MCF 10A (cell line): Measurements from ENCODE around the gene IL12RB2. TPM values are rescaled to one million over a fixed set of nuclear protein-coding genes. Genes with fewer than 3 reads are reported as not detected.
"Not testable (repeated sequence)": the region's sequence is repeated elsewhere in the genome, so short reads cannot be mapped to it uniquely, and the experiment has no call there.

Experiments used
- BruUV-seq: library from RNA; stranded (reverse); fragments of 400-500 nt; replicated peaks from 2 replicates; lab custom pipeline; 2021; lab: Mats Ljungman, UMichigan
- CTCF ChIA-PET: fragments of 300-600 bp; sonication (Branson Sonifier 250); formaldehyde crosslinking; extraction: SDS; loops from one replicate; lab custom pipeline; 2021; ENCODE audit warnings: antibody characterized with exemption, inconsistent platforms; lab: Yijun Ruan, JAX
- POLR2A ChIA-PET: fragments of 300-600, 350-650 bp; sonication (Branson Sonifier 250); formaldehyde crosslinking; extraction: SDS; loops from one replicate; lab custom pipeline; 2020; ENCODE audit warnings: antibody characterized with exemption, inconsistent platforms; lab: Yijun Ruan, JAX
- DNase-seq: peaks from one replicate; pipeline ENCODE4 v3.0.0-alpha.2; 2018; ENCODE audit not compliant: unreplicated experiment
- H3K27ac Mint-ChIP-seq: one replicate; pipeline ENCODE4 v1.8.0; 2022; ENCODE audit warnings: mild to moderate bottlenecking, low read depth, mixed read lengths; ENCODE audit not compliant: unreplicated experiment
- H3K27me3 Mint-ChIP-seq: one replicate; pipeline ENCODE4 v1.8.0; 2022; ENCODE audit warnings: mixed read lengths; ENCODE audit not compliant: insufficient read depth, unreplicated experiment
- H3K36me3 Mint-ChIP-seq: one replicate; pipeline ENCODE4 v1.8.0; 2022; ENCODE audit warnings: mild to moderate bottlenecking, moderate library complexity, mixed read lengths; ENCODE audit not compliant: insufficient read depth, unreplicated experiment
- H3K4me1 Mint-ChIP-seq: one replicate; pipeline ENCODE4 v1.8.0; 2022; ENCODE audit warnings: mixed read lengths; ENCODE audit not compliant: insufficient read depth, unreplicated experiment
- H3K4me3 Mint-ChIP-seq: one replicate; pipeline ENCODE4 v1.8.0; 2022; ENCODE audit warnings: mild to moderate bottlenecking, moderate library complexity, mixed read lengths; ENCODE audit not compliant: unreplicated experiment
- H3K9me3 Mint-ChIP-seq: one replicate; pipeline ENCODE4 v1.8.0; 2022; ENCODE audit warnings: mixed read lengths; ENCODE audit not compliant: unreplicated experiment
- CTCF ChIP-seq: fragments of 200-600 bp; IDR thresholded peaks from one replicate; pipeline ENCODE4 v1.8.0; 2022; ENCODE audit warnings: antibody characterized with exemption, mild to moderate bottlenecking; ENCODE audit not compliant: unreplicated experiment
- intact Hi-C: fragments of 100-400 bp; cut with micrococcal nuclease; formaldehyde crosslinking; loops from 2 replicates; pipeline ENCODE4 v1.14.1; 2022
- total RNA-seq: library from RNA; stranded (reverse); gene quantifications from 2 replicates; pipeline ENCODE4 v1.2.3, GENCODE V29; 2022

Gene IL12RB2
- total RNA-seq, 1 experiment from 2014 or later = not detected

- no peaks in the 10 kb centered on the region for H3K9me3 Mint-ChIP-seq
- POLR2A ChIA-PET = interaction anchor here (0.7 to 1.3 kb wide), 5 partner anchors 9 to 755 kb away, joined by 3 to 6 read pairs (median 3); no protein-coding TSS in a partner anchor
- no TSS peak for BruUV-seq
Measured at GRCh38 chr1:67441183-67441582, 133.5 kb downstream of the IL12RB2 start.

GRCh38 chr1:67441739-67442281 is 134.1 kb downstream of the IL12RB2 start:
- Mint-ChIP-seq H3K4me3 (no peak overlapping the region), H3K4me1 (peaks cover 13% of the 10 kb centered on the region), H3K9me3 (no peaks in the 10 kb centered on the region), H3K36me3 (no peaks in the 10 kb centered on the region), H3K27me3 (no peaks in the 10 kb centered on the region), H3K27ac (no peak overlapping the region)
- ChIA-PET CTCF (interaction anchor here (1.1 to 2.1 kb wide), 2 partner anchors 9 to 59 kb away, joined by 5 to 12 read pairs; no protein-coding TSS in a partner anchor), POLR2A (interaction anchor here (0.7 to 1.3 kb wide), 5 partner anchors 10 to 755 kb away, joined by 3 to 6 read pairs (median 3); no protein-coding TSS in a partner anchor)
- no TSS peak for BruUV-seq
- no peak for DNase-seq
- no peak for TF ChIP-seq CTCF
- intact Hi-C loops = no loop called here

More at GRCh38 chr1:67441183-67441582, 133.5 kb downstream of the IL12RB2 start:
- Mint-ChIP-seq H3K27ac (peak overlapping the region; percentile 7), H3K27me3 (no peaks in the 10 kb centered on the region), H3K4me1 (peaks cover 13% of the 10 kb centered on the region), H3K4me3 (no peak overlapping the region), H3K36me3 (no peaks in the 10 kb centered on the region)
- peak; percentile 64 for DNase-seq
- CTCF ChIA-PET = interaction anchor here (0.6 to 2.1 kb wide), 4 partner anchors 9 to 325 kb away, joined by 3 to 12 read pairs (median 5); no protein-coding TSS in a partner anchor
- intact Hi-C loops = no loop called here
- no peak for TF ChIP-seq CTCF

- BruUV-seq, intact Hi-C loops, H3K4me3 Mint-ChIP-seq, H3K27ac Mint-ChIP-seq, H3K9me3 Mint-ChIP-seq, DNase-seq, H3K4me1 Mint-ChIP-seq, H3K27me3 Mint-ChIP-seq, POLR2A ChIA-PET, H3K36me3 Mint-ChIP-seq: not testable (repeated sequence)
- CTCF ChIA-PET = interaction anchor here (0.5 to 0.8 kb wide), 4 partner anchors 31 to 232 kb away, joined by 3 to 6 read pairs (median 4); no protein-coding TSS in a partner anchor
Measured at GRCh38 chr1:67446014-67446413, 138.3 kb downstream of the IL12RB2 start.

Other genes starting within 250 kb of the IL12RB2 start
- not detected in 2 replicates for gene C1orf141, start 172.9 kb upstream of the IL12RB2 start, total RNA-seq
- not detected in 2 replicates for gene IL23R, start 141.4 kb upstream of the IL12RB2 start, total RNA-seq
- 233 and 315 TPM in 2 replicates for gene SERBP1, start 122.5 kb downstream of the IL12RB2 start, total RNA-seq